DOHH2 (cell line): ENCODE results near the gene FSD1L.

ENCODE experiments used
- CTCF ChIP-seq: fragments of 200-600 bp; sonication (generic); IDR thresholded peaks from one replicate; pipeline ENCODE4 v1.5.1; 2014; ENCODE audit warnings: antibody characterized with exemption, mild to moderate bottlenecking, low read depth, low read length; ENCODE audit not compliant: poor library complexity, severe bottlenecking
- EZH2phosphoT487 ChIP-seq: fragments of 200-600 bp; sonication (generic); IDR thresholded peaks from 2 replicates; pipeline ENCODE4 v1.6.1; 2017; ENCODE audit warnings: borderline replicate concordance, mild to moderate bottlenecking, antibody characterized with exemption, low read length, moderate library complexity, mixed read lengths

- TF ChIP-seq CTCF (no peak), EZH2phosphoT487 (no peak)
Measured at GRCh38 chr9:105431424-105432246, 16.2 kb upstream of the FSD1L start.
